ENCODE results near the gene NRG3. TPM values are rescaled to one million over a fixed set of nuclear protein-coding genes. Genes with fewer than 3 reads are reported as not detected.

Gene NRG3
- total and polyA plus RNA-seq, 2 donors (not counting 1 experiment from before 2014, with no cell fraction given), result not detected

DNA sequence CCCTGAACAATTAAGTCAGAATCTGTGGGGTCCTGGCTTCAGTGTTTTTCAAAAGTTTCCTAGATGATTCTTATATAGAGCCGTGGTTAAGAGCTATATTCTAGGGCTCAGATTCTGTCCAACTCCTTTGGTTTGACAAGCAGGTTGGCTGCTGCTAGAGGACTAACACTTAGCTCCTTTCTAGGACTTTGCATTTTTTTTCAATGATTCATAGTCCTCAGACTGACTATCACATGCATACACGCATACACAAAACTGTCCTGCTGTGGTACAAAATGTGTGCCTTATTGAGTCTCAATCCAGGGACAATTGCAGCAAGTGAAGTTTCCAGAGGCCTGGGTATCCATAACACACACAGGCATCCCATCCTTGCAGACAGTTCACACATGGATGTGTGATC is 392.0 kb downstream of the NRG3 start:
- H3K9me3 ChIP-seq (ENCODE audit: control insufficient read depth, insufficient read depth, low read depth, low read length), result no peaks in the 10 kb centered on the region
- TF ChIP-seq EZH2 (IDR thresholded peaks at IDR 0.05; ENCODE audit: low read length, missing control alignments), result no peak
- no peaks in the 10 kb centered on the region for H3K27me3 ChIP-seq (ENCODE audit: control insufficient read depth, insufficient read depth, low read length)
- DNase-seq (ENCODE audit: low read depth in 2 of 2), result peak in 1 of 2 donors; percentile 51
- no peaks in the 10 kb centered on the region for H3K36me3 ChIP-seq (ENCODE audit: control insufficient read depth, insufficient read depth, low read length)
- no peaks in the 10 kb centered on the region for H3K79me2 ChIP-seq (ENCODE audit: control insufficient read depth, insufficient read depth, low read length)
- H3K4me2 ChIP-seq (ENCODE audit: extremely low read depth, insufficient read depth, low read length), result no peak overlapping the region
- H3K9ac ChIP-seq (ENCODE audit: insufficient read depth, low read length), result no peak overlapping the region
- no peaks in the 10 kb centered on the region for H3K4me1 ChIP-seq (ENCODE audit: control insufficient read depth, extremely low read depth, insufficient read depth, low read length)
- H2AFZ ChIP-seq (ENCODE audit: low read length), result no peak overlapping the region
- no peak overlapping the region for H3K4me3 ChIP-seq (replicated peaks in 1 of 4; ENCODE audit: control extremely low read depth in 1 of 4, insufficient read depth in 1 of 4, low read depth in 3 of 4, low read length in 4 of 4)
- no peak overlapping the region for H3K27ac ChIP-seq (ENCODE audit: insufficient read depth, low read length)
- H4K20me1 ChIP-seq (ENCODE audit: control insufficient read depth, extremely low read depth, insufficient read depth, low read length), result no peaks in the 10 kb centered on the region

DNA sequence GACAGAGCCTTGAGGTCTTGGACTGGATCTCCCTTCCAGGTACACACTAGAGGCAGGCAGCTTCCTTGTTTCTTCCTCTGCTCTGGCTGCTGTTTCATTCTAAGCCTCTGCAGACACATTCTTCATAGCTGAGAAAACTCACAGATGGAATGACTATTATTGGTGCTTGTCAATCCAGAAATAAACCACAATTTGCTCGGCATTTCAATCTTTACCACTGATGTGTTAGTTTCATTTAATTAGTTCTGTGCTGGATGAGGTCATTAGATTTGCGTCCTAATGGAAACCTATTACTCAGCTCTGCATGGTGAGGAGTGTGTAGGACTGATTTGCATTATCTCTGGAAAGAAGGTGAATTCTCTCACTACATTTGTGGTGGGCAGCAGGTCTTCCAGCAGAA is 392.5 kb downstream of the NRG3 start:
- Histone ChIP-seq H3K4me3 (replicated peaks in 1 of 4; ENCODE audit: control extremely low read depth in 1 of 4, insufficient read depth in 1 of 4, low read depth in 3 of 4, low read length in 4 of 4) (no peak overlapping the region), H3K79me2 (ENCODE audit: control insufficient read depth, insufficient read depth, low read length) (no peaks in the 10 kb centered on the region), H2AFZ (ENCODE audit: low read length) (no peak overlapping the region), H3K27ac (ENCODE audit: insufficient read depth, low read length) (no peak overlapping the region), H3K36me3 (ENCODE audit: control insufficient read depth, insufficient read depth, low read length) (no peaks in the 10 kb centered on the region), H4K20me1 (ENCODE audit: control insufficient read depth, extremely low read depth, insufficient read depth, low read length) (no peaks in the 10 kb centered on the region), H3K9ac (ENCODE audit: insufficient read depth, low read length) (no peak overlapping the region), H3K27me3 (ENCODE audit: control insufficient read depth, insufficient read depth, low read length) (no peaks in the 10 kb centered on the region), H3K4me2 (ENCODE audit: extremely low read depth, insufficient read depth, low read length) (no peak overlapping the region), H3K4me1 (ENCODE audit: control insufficient read depth, extremely low read depth, insufficient read depth, low read length) (no peaks in the 10 kb centered on the region), H3K9me3 (ENCODE audit: control insufficient read depth, insufficient read depth, low read depth, low read length) (no peaks in the 10 kb centered on the region)
- peak in 1 of 2 donors; percentile 23 for DNase-seq (ENCODE audit: low read depth in 2 of 2)
- TF ChIP-seq, protein P1, sequence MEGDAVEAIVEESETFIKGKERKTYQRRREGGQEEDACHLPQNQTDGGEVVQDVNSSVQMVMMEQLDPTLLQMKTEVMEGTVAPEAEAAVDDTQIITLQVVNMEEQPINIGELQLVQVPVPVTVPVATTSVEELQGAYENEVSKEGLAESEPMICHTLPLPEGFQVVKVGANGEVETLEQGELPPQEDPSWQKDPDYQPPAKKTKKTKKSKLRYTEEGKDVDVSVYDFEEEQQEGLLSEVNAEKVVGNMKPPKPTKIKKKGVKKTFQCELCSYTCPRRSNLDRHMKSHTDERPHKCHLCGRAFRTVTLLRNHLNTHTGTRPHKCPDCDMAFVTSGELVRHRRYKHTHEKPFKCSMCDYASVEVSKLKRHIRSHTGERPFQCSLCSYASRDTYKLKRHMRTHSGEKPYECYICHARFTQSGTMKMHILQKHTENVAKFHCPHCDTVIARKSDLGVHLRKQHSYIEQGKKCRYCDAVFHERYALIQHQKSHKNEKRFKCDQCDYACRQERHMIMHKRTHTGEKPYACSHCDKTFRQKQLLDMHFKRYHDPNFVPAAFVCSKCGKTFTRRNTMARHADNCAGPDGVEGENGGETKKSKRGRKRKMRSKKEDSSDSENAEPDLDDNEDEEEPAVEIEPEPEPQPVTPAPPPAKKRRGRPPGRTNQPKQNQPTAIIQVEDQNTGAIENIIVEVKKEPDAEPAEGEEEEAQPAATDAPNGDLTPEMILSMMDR (conservative IDR thresholded peaks at IDR 0.05 in 1 of 2, IDR thresholded peaks at IDR 0.05 in 1 of 2; ENCODE audit: low read depth in 1 of 2, low read length in 2 of 2), result no peak
- no peak for TF ChIP-seq EZH2 (IDR thresholded peaks at IDR 0.05; ENCODE audit: low read length, missing control alignments)

DNA sequence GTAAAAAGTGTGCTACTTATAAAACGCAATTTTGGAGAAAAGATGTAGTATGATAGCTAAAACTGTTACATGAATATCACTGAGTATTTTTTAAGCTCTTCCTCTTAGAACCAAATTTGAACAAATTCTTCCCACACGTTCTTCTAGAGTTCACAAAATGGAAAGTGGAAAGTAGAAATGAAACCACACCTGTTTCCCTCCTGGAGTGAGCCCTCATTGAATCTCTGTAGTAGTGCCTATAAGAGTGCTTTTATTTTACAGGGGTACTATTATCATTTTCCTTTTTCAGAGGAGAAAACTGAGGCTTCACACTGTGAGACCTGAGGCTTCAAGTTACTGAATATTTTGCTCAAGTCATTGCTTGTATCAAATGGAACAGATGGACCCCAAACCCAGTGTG is 393.0 kb downstream of the NRG3 start:
- no peaks in the 10 kb centered on the region for H3K9me3 ChIP-seq (ENCODE audit: control insufficient read depth, insufficient read depth, low read depth, low read length)
- TF ChIP-seq, protein P1 (conservative IDR thresholded peaks at IDR 0.05 in 1 of 2, IDR thresholded peaks at IDR 0.05 in 1 of 2; ENCODE audit: low read depth in 1 of 2, low read length in 2 of 2), result no peak
- no peak for TF ChIP-seq EZH2 (IDR thresholded peaks at IDR 0.05; ENCODE audit: low read length, missing control alignments)
- no peaks in the 10 kb centered on the region for H3K4me1 ChIP-seq (ENCODE audit: control insufficient read depth, extremely low read depth, insufficient read depth, low read length)

More for the DNA sequence above, 393.0 kb downstream of the NRG3 start:
- DNase-seq (ENCODE audit: low read depth in 2 of 2), result no peak
- Histone ChIP-seq H3K27me3 (ENCODE audit: control insufficient read depth, insufficient read depth, low read length) (no peaks in the 10 kb centered on the region), H3K9ac (ENCODE audit: insufficient read depth, low read length) (no peak overlapping the region), H3K36me3 (ENCODE audit: control insufficient read depth, insufficient read depth, low read length) (no peaks in the 10 kb centered on the region), H3K4me3 (replicated peaks in 1 of 4; ENCODE audit: control extremely low read depth in 1 of 4, insufficient read depth in 1 of 4, low read depth in 3 of 4, low read length in 4 of 4) (no peak overlapping the region), H3K27ac (ENCODE audit: insufficient read depth, low read length) (no peak overlapping the region), H4K20me1 (ENCODE audit: control insufficient read depth, extremely low read depth, insufficient read depth, low read length) (no peaks in the 10 kb centered on the region), H3K79me2 (ENCODE audit: control insufficient read depth, insufficient read depth, low read length) (no peaks in the 10 kb centered on the region), H3K4me2 (ENCODE audit: extremely low read depth, insufficient read depth, low read length) (no peak overlapping the region), H2AFZ (ENCODE audit: low read length) (no peak overlapping the region)

Measured in fibroblast of lung (primary cell).